ENCODE results near the gene PHKA1.

DNA sequence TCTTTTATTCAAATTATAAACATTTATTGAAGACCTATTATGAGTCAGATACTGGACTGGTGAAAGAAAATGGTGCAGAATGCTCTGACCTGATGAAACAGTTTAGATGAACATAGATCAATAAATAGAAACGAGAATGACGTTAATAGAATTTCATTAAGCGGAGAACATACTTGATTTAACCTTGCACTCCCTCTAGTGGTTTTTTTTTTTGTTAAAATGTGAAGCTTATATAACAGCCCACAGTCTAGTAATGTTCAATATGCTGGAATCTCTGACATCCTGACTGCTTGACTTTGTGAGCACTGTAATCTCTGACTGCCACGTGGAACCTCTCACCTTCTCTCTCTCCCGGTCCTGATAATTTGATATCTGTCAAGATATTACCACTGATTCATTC, 173.8 kb downstream of the PHKA1 start:
- TF ChIP-seq EZH2phosphoT487 (IDR thresholded peaks at IDR 0.05; ENCODE audit: borderline replicate concordance, low read length): no peak
- TF ChIP-seq, protein P1, sequence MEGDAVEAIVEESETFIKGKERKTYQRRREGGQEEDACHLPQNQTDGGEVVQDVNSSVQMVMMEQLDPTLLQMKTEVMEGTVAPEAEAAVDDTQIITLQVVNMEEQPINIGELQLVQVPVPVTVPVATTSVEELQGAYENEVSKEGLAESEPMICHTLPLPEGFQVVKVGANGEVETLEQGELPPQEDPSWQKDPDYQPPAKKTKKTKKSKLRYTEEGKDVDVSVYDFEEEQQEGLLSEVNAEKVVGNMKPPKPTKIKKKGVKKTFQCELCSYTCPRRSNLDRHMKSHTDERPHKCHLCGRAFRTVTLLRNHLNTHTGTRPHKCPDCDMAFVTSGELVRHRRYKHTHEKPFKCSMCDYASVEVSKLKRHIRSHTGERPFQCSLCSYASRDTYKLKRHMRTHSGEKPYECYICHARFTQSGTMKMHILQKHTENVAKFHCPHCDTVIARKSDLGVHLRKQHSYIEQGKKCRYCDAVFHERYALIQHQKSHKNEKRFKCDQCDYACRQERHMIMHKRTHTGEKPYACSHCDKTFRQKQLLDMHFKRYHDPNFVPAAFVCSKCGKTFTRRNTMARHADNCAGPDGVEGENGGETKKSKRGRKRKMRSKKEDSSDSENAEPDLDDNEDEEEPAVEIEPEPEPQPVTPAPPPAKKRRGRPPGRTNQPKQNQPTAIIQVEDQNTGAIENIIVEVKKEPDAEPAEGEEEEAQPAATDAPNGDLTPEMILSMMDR (IDR thresholded peaks at IDR 0.05; ENCODE audit: low read depth, low read length, poor library complexity, severe bottlenecking): no peak
